ENCODE data around the gene CARMIL1. TPM values are rescaled to one million over a fixed set of nuclear protein-coding genes. Genes with fewer than 3 reads are reported as not detected.

The CARMIL1 gene
- total and polyA plus RNA-seq, 2 of the 8 experiments (the other 6 are each of a cell fraction or from before 2014, with no cell fraction given), result 20.3 to 40.4 TPM

- TF ChIP-seq CHD7 (IDR thresholded peaks at IDR 0.05; ENCODE audit: insufficient replicate concordance, low read length), result no peak
Observed at GRCh38 chr6:25229671-25230321, 49.4 kb upstream of the CARMIL1 start (continued).

Measured in H1 (cell line).